ENCODE measurements around the gene PCDHB14.
A peak's percentile ranks its signal among the peaks of the same experiment; 100 is the strongest.

- peak in 6 of 12 donors; percentile 13 to 38 (median 30) for TF ChIP-seq CTCF (IDR thresholded peaks at IDR 0.05)
- no peak for TF ChIP-seq POLR2A (IDR thresholded peaks at IDR 0.05)
Observed at GRCh38 chr5:141234109-141234667, 11.0 kb downstream of the PCDHB14 start.
